EL (cell line): ENCODE results near the gene APH1B.
"Not testable (repeated sequence)": the region's sequence is repeated elsewhere in the genome, so short reads cannot be mapped to it uniquely, and the experiment has no call there.

Experiments used
- DNase-seq: peaks from one replicate; pipeline ENCODE4 v3.0.0-alpha.2; 2016

The APH1B gene

GRCh38 chr15:63277038-63277892 is at the start of gene APH1B:
Gene APH1B (plus strand): TSS chr15:63277605. CDS start chr15:63277624, 19 bp downstream.
- peak; percentile 73 for DNase-seq

GRCh38 chr15:63227689-63228088 is 49.7 kb upstream of the APH1B start:
- no peak for DNase-seq

GRCh38 chr15:63231206-63231605 is 46.2 kb upstream of the APH1B start:
- DNase-seq: no peak

GRCh38 chr15:63231706-63232105 is 45.7 kb upstream of the APH1B start:
- DNase-seq: no peak

- peak; percentile 42 for DNase-seq
Measured at GRCh38 chr15:63232405-63232804, 45.0 kb upstream of the APH1B start.

GRCh38 chr15:63232943-63233342 is 44.5 kb upstream of the APH1B start:
- DNase-seq: no peak

- peak; percentile 67 for DNase-seq
Measured at GRCh38 chr15:63233667-63234423, 43.6 kb upstream of the APH1B start.

GRCh38 chr15:63234451-63234870 is 42.9 kb upstream of the APH1B start:
- peak; percentile 56 for DNase-seq

- peak; percentile 82 for DNase-seq
Measured at GRCh38 chr15:63236272-63236671, 41.1 kb upstream of the APH1B start.

GRCh38 chr15:63237086-63237485 is 40.3 kb upstream of the APH1B start:
- not testable (repeated sequence) for DNase-seq

- DNase-seq: no peak
Measured at GRCh38 chr15:63238171-63238570, 39.2 kb upstream of the APH1B start.

GRCh38 chr15:63238796-63239195 is 38.6 kb upstream of the APH1B start:
- peak; percentile 90 for DNase-seq

- no peak for DNase-seq
Measured at GRCh38 chr15:63240109-63240508, 37.3 kb upstream of the APH1B start.

- DNase-seq: no peak
Measured at GRCh38 chr15:63241316-63241715, 36.1 kb upstream of the APH1B start.

GRCh38 chr15:63243101-63243500 is 34.3 kb upstream of the APH1B start:
- DNase-seq: no peak

- DNase-seq: no peak
Measured at GRCh38 chr15:63243776-63244175, 33.6 kb upstream of the APH1B start.

GRCh38 chr15:63244399-63244798 is 33.0 kb upstream of the APH1B start:
- DNase-seq: peak; percentile 35

- no peak for DNase-seq
Measured at GRCh38 chr15:63244976-63245645, 32.3 kb upstream of the APH1B start.

- peak; percentile 78 for DNase-seq
Measured at GRCh38 chr15:63246691-63247469, 30.5 kb upstream of the APH1B start.

- peak; percentile 99 for DNase-seq
Measured at GRCh38 chr15:63250312-63250965, 27.0 kb upstream of the APH1B start.

GRCh38 chr15:63251701-63252100 is 25.7 kb upstream of the APH1B start:
- DNase-seq: no peak

- no peak for DNase-seq
Measured at GRCh38 chr15:63252292-63252691, 25.1 kb upstream of the APH1B start.
